ENCODE data around the gene CENPX. TPM values are rescaled to one million over a fixed set of nuclear protein-coding genes. Genes with fewer than 3 reads are reported as not detected.
A peak's percentile ranks its signal among the peaks of the same experiment; 100 is the strongest.

Gene CENPX
- total and polyA plus RNA-seq, 2 of the 13 experiments (the other 11 are each of a cell fraction or from before 2014, with no cell fraction given), result 92.7 to 170 TPM

DNA sequence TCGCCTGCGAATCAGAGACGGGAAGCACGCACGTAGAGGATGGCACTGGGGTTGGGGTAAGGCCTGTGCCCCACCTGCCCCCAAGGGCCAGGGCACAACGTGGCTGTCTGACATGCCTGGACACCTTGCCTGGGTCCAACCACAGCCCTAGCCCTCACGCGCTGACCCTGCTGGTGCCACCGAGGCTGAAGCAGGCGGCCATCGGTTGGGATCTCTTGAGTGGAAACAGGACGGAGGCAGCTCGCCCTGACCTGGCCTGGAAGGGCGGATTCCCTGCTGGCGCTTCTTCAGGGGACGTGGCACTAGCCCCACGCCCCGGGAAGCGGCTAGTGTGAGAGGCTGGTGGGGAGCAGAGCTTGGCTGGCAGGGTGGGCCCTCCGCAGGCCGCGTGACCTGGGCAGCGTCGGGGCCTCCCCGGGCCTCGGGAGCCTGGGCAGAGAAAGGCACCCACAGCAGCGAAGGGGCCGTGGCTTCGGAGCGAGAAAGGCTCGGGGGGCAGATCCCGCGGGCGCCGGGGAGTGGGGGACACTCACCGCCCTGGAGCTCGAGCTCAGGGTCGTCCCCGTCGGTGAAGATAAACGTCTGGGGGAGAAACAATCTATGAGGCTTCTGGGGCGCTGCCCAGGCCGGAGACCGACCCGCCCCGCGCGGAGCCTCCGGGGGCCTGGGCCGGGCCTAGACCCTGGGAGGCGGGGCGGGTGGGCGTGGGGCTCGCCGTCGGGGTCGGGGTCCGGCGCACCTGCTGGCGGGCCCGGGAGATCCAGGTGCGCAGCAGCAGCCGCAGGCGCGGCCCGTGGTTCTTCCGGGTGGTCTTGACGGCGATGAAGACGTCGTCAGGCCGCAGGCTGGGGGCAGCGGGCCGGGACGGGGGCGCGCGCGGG lies 28.3 kb upstream of the CENPX start (continued):
- TF ChIP-seq, protein P1, sequence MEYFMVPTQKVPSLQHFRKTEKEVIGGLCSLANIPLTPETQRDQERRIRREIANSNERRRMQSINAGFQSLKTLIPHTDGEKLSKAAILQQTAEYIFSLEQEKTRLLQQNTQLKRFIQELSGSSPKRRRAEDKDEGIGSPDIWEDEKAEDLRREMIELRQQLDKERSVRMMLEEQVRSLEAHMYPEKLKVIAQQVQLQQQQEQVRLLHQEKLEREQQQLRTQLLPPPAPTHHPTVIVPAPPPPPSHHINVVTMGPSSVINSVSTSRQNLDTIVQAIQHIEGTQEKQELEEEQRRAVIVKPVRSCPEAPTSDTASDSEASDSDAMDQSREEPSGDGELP (IDR thresholded peaks at IDR 0.05; ENCODE audit: borderline replicate concordance, low read depth), result no peak
- TF ChIP-seq ZNF780A (CRISPR knock-in tag; IDR thresholded peaks at IDR 0.05) (no peak), ZNF501 (CRISPR knock-in tag; IDR thresholded peaks at IDR 0.05) (no peak; the same call in 1 of the 2 replicates), HDAC1 (CRISPR knock-in tag; IDR thresholded peaks at IDR 0.05) (peak; percentile 45; the same call in 1 of the 2 replicates), ZNF7 (CRISPR knock-in tag; IDR thresholded peaks at IDR 0.05) (no peak), ARNTL (CRISPR knock-in tag; IDR thresholded peaks at IDR 0.05) (0 out of 2 replicates have a peak, but pooled peaks have one; percentile 47), MIXL1 (CRISPR knock-in tag; IDR thresholded peaks at IDR 0.05) (no peak), DMAP1 (CRISPR knock-in tag; IDR thresholded peaks at IDR 0.05) (peak; percentile 67; the same call in 1 of the 2 replicates), JUND (CRISPR knock-in tag; IDR thresholded peaks at IDR 0.05) (no peak), U2AF2 (IDR thresholded peaks at IDR 0.05; ENCODE audit: low read depth, low read length) (no peak), SMC3 (IDR thresholded peaks at IDR 0.05; ENCODE audit: low read length) (no peak), JARID2 (CRISPR knock-in tag; IDR thresholded peaks at IDR 0.05; ENCODE audit: insufficient replicate concordance) (no peak), ZBTB21 (CRISPR knock-in tag; IDR thresholded peaks at IDR 0.05) (no peak), ERF (CRISPR knock-in tag; IDR thresholded peaks at IDR 0.05) (no peak), HOXA5 (CRISPR knock-in tag; IDR thresholded peaks at IDR 0.05) (peak; percentile 53; the same call in 1 of the 2 replicates), MLLT10 (CRISPR knock-in tag; IDR thresholded peaks at IDR 0.05) (no peak), EED (CRISPR knock-in tag; IDR thresholded peaks at IDR 0.05) (0 out of 2 replicates have a peak, but pooled peaks have one; percentile 74), NBN (conservative IDR thresholded peaks at IDR 0.05) (no peak), FOXJ3 (CRISPR knock-in tag; IDR thresholded peaks at IDR 0.05; ENCODE audit: borderline replicate concordance) (no peak), ZNF430 (CRISPR knock-in tag; IDR thresholded peaks at IDR 0.05) (no peak), SRF (IDR thresholded peaks at IDR 0.05; ENCODE audit: low read depth, low read length) (no peak), TBX3 (IDR thresholded peaks at IDR 0.05; ENCODE audit: borderline replicate concordance) (no peak)
- TF ChIP-seq, protein P2, sequence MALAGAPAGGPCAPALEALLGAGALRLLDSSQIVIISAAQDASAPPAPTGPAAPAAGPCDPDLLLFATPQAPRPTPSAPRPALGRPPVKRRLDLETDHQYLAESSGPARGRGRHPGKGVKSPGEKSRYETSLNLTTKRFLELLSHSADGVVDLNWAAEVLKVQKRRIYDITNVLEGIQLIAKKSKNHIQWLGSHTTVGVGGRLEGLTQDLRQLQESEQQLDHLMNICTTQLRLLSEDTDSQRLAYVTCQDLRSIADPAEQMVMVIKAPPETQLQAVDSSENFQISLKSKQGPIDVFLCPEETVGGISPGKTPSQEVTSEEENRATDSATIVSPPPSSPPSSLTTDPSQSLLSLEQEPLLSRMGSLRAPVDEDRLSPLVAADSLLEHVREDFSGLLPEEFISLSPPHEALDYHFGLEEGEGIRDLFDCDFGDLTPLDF (CRISPR knock-in tag; IDR thresholded peaks at IDR 0.05), result no peak
- TF ChIP-seq, protein P3, sequence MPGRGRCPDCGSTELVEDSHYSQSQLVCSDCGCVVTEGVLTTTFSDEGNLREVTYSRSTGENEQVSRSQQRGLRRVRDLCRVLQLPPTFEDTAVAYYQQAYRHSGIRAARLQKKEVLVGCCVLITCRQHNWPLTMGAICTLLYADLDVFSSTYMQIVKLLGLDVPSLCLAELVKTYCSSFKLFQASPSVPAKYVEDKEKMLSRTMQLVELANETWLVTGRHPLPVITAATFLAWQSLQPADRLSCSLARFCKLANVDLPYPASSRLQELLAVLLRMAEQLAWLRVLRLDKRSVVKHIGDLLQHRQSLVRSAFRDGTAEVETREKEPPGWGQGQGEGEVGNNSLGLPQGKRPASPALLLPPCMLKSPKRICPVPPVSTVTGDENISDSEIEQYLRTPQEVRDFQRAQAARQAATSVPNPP (CRISPR knock-in tag; IDR thresholded peaks at IDR 0.05), result no peak
- TF ChIP-seq, protein P4, sequence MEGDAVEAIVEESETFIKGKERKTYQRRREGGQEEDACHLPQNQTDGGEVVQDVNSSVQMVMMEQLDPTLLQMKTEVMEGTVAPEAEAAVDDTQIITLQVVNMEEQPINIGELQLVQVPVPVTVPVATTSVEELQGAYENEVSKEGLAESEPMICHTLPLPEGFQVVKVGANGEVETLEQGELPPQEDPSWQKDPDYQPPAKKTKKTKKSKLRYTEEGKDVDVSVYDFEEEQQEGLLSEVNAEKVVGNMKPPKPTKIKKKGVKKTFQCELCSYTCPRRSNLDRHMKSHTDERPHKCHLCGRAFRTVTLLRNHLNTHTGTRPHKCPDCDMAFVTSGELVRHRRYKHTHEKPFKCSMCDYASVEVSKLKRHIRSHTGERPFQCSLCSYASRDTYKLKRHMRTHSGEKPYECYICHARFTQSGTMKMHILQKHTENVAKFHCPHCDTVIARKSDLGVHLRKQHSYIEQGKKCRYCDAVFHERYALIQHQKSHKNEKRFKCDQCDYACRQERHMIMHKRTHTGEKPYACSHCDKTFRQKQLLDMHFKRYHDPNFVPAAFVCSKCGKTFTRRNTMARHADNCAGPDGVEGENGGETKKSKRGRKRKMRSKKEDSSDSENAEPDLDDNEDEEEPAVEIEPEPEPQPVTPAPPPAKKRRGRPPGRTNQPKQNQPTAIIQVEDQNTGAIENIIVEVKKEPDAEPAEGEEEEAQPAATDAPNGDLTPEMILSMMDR (CRISPR knock-in tag; IDR thresholded peaks at IDR 0.05), result 0 out of 2 replicates have a peak, but pooled peaks have one; percentile 11

All from HepG2 (cell line).